Uterine smooth muscle cell (primary cell): ENCODE measurements around the gene XPOT. TPM values are rescaled to one million over a fixed set of nuclear protein-coding genes. Genes with fewer than 3 reads are reported as not detected.

Experiments used
- total RNA-seq: library from RNA; depleted of rRNA; stranded (reverse); fragments of >200 nt; gene quantifications from 2 replicates; pipeline ENCODE4 v1.2.3, GENCODE V29; 2014

The XPOT gene, protein sequence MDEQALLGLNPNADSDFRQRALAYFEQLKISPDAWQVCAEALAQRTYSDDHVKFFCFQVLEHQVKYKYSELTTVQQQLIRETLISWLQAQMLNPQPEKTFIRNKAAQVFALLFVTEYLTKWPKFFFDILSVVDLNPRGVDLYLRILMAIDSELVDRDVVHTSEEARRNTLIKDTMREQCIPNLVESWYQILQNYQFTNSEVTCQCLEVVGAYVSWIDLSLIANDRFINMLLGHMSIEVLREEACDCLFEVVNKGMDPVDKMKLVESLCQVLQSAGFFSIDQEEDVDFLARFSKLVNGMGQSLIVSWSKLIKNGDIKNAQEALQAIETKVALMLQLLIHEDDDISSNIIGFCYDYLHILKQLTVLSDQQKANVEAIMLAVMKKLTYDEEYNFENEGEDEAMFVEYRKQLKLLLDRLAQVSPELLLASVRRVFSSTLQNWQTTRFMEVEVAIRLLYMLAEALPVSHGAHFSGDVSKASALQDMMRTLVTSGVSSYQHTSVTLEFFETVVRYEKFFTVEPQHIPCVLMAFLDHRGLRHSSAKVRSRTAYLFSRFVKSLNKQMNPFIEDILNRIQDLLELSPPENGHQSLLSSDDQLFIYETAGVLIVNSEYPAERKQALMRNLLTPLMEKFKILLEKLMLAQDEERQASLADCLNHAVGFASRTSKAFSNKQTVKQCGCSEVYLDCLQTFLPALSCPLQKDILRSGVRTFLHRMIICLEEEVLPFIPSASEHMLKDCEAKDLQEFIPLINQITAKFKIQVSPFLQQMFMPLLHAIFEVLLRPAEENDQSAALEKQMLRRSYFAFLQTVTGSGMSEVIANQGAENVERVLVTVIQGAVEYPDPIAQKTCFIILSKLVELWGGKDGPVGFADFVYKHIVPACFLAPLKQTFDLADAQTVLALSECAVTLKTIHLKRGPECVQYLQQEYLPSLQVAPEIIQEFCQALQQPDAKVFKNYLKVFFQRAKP
- total RNA-seq = 164 and 231 TPM in 2 replicates

DNA sequence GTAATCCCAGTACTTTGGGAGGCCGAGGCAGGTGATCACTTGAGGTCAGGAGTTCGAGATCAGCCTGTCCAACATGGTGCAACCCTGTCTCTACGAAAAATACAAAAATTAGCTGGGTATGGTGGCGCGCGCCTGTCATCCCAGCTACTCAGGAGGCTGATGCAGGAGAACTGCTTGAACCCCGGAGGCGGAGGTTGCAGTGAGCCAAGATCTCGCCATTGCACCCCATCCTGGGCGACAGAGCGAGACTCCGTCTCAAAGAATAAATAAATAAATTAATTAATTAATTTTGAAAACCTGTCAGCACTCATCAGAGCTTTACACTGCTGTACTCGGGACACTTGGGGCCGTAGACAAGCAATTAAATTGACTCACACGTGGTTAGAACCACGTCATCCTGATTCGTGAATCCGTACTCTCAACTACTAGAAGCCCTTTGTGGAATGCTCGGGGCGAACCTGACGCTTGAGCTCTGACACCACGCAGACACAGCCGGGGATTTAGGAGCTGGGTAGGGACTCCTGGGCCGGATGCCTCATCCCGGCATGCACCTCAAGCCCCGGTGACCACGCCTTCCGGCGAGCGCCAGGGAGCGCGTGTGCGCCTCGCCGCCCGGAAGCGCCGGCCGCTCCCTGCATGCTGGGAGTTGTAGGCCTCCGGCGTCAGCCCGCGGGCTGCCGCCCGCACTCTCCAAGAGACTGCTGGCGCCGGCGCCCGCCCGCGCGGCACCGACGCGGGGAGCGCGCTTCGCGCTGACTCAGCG, at the start of gene XPOT:
Gene XPOT (plus strand): TSS at position 686 of the 763 bp plus-strand sequence. CDS start 5,644 bp downstream, outside the sequence.

DNA sequence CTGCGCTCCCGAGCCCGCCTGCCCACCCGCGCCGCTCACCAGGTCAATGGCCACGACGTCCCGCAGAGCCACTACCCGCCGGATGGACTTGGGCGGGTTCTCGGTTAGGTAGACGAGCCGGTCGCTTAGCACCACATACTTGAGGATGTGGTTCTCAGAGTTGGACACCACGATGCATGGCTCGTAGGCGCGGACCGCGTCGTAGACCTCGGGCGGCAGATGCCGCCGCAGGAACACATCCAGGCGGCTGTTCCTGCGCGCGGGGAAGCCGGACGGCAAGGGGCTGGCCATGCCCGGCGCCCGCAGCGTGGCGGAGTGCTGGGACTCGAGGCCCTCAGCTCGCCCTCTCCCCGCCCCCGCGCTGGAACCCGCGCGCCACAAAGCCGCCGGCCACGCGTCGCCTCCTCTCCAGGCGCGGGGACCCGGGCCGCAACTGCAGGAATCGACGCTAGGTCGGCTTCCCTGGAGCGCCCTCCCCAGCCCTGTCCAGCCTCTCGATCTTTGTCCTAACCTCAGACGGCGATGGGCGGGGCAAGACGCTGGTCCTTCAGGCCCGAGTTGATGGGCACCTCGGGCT, 13.8 kb upstream of the XPOT start, which contains the start of gene C12orf56:
Gene C12orf56 (minus strand): TSS at position 484 of the 577 bp plus-strand sequence. CDS start 193 bp downstream, at position 291.

DNA sequence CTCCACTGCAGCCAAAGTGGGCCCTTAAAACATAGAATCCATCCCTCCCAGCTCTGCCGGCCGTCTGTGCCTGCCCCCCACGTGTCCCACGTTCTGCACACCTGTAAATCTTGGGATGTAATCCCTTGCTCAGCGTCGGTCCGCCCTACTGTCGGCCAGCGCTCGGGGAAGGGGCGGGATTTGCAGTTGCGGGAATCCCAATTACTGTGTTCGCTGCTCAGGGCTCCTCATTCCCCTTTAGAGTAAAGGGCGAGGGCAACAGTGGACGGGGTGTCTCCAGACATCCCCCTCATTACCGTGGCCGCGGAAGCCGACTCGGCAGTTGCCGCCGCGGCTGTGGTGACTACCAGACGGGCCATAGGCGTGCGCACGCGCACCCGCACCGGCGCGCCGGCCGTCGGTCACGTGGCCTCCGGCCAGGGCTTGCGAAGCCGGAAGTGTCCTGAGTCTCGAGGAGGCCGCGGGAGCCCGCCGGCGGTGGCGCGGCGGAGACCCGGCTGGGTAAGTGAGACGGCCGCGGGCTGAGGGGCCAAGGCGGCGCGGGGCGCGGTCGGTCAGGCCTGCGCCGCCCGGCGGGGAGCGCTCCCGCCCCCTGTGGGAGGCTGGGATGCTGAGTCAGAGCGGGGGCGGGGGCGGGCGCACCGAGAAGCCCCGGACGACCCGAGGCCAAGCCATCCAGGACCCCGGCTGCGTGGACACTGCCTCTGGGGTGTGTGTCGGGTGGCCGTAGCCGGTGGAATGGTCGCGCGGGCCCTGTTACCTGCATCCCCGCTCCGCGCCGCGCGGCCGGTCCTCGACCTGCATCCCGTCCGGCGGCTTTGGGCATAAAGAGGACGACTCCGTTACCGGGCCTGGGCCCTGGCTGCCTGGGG, 47.7 kb downstream of the XPOT start, which contains the start of gene TBK1:
Gene TBK1 (plus strand): TSS at position 434 of the 872 bp plus-strand sequence. CDS start 3,751 bp downstream, outside the sequence.

Other genes with a start within 250 kb of the XPOT start
- gene KICS2, start 182.1 kb upstream of the XPOT start, total RNA-seq = 8.9 and 9.1 TPM in 2 replicates
- 3.3 and 3.9 TPM in 2 replicates for gene C12orf56, start 13.6 kb upstream of the XPOT start, total RNA-seq
- gene TBK1, start 47.7 kb downstream of the XPOT start, total RNA-seq = 47.8 and 48.1 TPM in 2 replicates
- gene RASSF3, start 206.1 kb downstream of the XPOT start, total RNA-seq = 44.1 and 49.6 TPM in 2 replicates